Aorta (tissue), 5 donors: ENCODE data around the gene RNFT2. TPM values are rescaled to one million over a fixed set of nuclear protein-coding genes. Genes with fewer than 3 reads are reported as not detected.

Source experiments
- ATAC-seq: fragments of 200-7000 bp; cut with Tn5 transposase; one replicate; pipeline ENCODE4 v1.9.1; 2022; ENCODE audit warnings: moderate library complexity; ENCODE audit not compliant: low FRiP score
- DNase-seq, 2 donors: peaks; one replicate each; pipeline ENCODE4 v3.0.0-alpha.2; 2020
- H3K27ac ChIP-seq, 2 donors: one replicate each; pipeline ENCODE4 v1.5.1; 2013; ENCODE audit warnings: low read length in 2 of 2, mild to moderate bottlenecking in 2 of 2, moderate library complexity in 2 of 2, control low read depth in 1 of 2, inconsistent platforms in 1 of 2, low read depth in 1 of 2
- H3K27me3 ChIP-seq, 2 donors: one replicate each; pipeline ENCODE4 v1.6.1; 2013; ENCODE audit warnings: control low read depth in 1 of 2, low read length in 1 of 2, mild to moderate bottlenecking in 1 of 2, moderate library complexity in 1 of 2; ENCODE audit not compliant: insufficient read depth in 2 of 2, control insufficient read depth in 1 of 2
- H3K36me3 ChIP-seq, 2 donors: one replicate each; pipeline ENCODE4 v1.6.1; 2013; ENCODE audit warnings: control low read depth in 1 of 2, low read length in 1 of 2, mild to moderate bottlenecking in 1 of 2; ENCODE audit not compliant: insufficient read depth in 2 of 2, control insufficient read depth in 1 of 2
- H3K4me1 ChIP-seq, 2 donors: one replicate each; pipeline ENCODE4 v1.6.1; 2013; ENCODE audit warnings: low read length in 2 of 2, control low read depth in 1 of 2, mild to moderate bottlenecking in 1 of 2, moderate library complexity in 1 of 2; ENCODE audit not compliant: insufficient read depth in 2 of 2, control insufficient read depth in 1 of 2
- H3K4me3 ChIP-seq, 2 donors: one replicate each; pipeline ENCODE4 v1.5.1; 2013; ENCODE audit warnings: low read length in 2 of 2, control low read depth in 1 of 2, mild to moderate bottlenecking in 1 of 2
- H3K9me3 ChIP-seq: one replicate; pipeline ENCODE4 v1.6.1; 2013; ENCODE audit warnings: mild to moderate bottlenecking, low read length; ENCODE audit not compliant: control insufficient read depth
- WGBS, 2 donors: extraction: QIAGEN DNeasy Blood & Tissue Kit; methylation state at CpG; one replicate each; pipeline ENCODE4 v1.1.7; 2013; 5-methylcytosine and 5-hydroxymethylcytosine counted together
- intact Hi-C, 2 donors: fragments of 100-400 bp; cut with DNase I; formaldehyde crosslinking; loops; one replicate each; pipeline versions ENCODE4 v1.14.2 to v1.15.0; 2022
- polyA plus RNA-seq, 2 donors: library from polyadenylated mRNA; stranded (reverse); fragments of 200-250 nt; gene quantifications; one replicate each; pipeline ENCODE4 v1.2.3, GENCODE V29; 2013
- total RNA-seq, 2 donors: library from RNA; stranded (reverse); fragmentation: NEBNext Ultra II Directional; extraction: Animal tissue kit (Norgen Biotek cat#: 25700); gene quantifications; one replicate each; pipeline ENCODE4 v1.2.1, GENCODE V29; 2021
- donor health status: healthy with polysubstance abuse.
- donor health status: Bipolar disorder and iron deficiency.
- donor health status: DM: no; HTN: no; CAD: no.
- donor health status: DM: no; HTN: no; CAD: no.
- donor health status: DM: yes; HTN: yes; CAD: no.

RNFT2 gene
- total and polyA plus RNA-seq, 4 donors: 1.6 to 3.1 (median 2.4) TPM

DNA sequence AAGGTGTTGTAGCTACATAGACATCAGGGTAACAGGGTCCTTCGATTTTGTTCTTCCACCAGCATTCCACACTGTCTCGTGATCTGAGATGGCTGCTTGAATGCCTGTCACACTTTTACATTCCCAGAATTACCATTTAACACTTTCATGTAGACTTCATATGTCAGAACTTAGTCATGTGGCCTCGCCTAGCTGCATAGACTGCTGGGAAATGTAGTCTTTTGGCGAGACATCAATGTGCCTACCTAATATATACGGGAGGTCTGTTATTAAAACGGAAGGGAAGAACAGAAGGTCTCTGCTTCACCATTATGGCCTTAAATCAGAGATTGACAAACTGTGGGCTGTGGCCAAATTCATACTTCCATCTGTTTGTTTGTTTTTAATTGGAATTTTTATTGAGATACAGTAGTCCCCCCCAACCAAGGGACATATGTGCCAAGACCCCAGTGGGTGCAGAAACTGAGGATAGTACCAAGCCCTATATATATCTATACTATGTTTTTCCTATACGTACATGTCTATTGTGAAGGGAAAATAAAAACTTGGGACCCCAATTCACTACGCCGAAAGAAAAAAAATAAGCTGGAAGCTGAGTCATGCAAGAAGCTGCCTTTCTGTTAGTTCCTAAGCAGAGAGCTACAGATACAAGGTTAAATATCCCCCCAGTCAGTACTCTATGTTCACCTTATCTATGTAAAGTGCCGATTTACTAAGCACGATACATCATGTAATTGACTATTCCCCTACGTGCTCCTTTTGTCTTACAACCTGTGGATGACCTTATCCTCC, 154.4 kb downstream of the RNFT2 start:
- H3K36me3 ChIP-seq: no peaks in the 10 kb centered on the region
- H3K27me3 ChIP-seq: no peaks in the 10 kb centered on the region
- DNase-seq (no peak), ATAC-seq (no peak)
- peaks cover 2% of the 10 kb centered on the region for H3K9me3 ChIP-seq
- intact Hi-C loops: no loop called here
- no peak overlapping the region for H3K27ac ChIP-seq
- WGBS, 2 donors: 76 to 82% methylated on average over 12 of the region's 12 CpGs
- no peak overlapping the region for H3K4me3 ChIP-seq
- no peaks in the 10 kb centered on the region for H3K4me1 ChIP-seq

DNA sequence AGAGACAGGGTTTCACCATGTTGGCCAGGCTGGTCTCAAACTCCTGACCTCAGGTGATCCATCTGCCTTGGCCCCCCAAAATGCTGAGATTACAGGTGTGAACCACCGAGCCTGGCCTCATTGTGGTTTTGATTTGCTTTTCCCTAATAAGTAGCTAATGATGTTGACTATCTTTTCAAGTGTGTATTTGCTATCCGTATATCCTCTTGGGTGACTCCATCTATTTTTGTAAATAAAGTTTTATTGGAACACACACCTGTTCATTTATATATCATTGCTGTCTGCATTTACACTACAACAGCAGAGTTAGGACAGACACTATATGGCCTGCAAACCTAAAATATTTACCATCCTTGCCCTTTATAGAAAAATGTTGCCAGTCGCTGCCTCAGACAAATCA, 156.8 kb downstream of the RNFT2 start:
- H3K4me3 ChIP-seq: no peak overlapping the region
- H3K27ac ChIP-seq: no peak overlapping the region
- WGBS, 2 donors: 79 to 84% methylated on average over 3 of the region's 3 CpGs
- no peaks in the 10 kb centered on the region for H3K4me1 ChIP-seq
- intact Hi-C loops: no loop called here
- no peaks in the 10 kb centered on the region for H3K36me3 ChIP-seq
- no peak for DNase-seq
- no peak for ATAC-seq
- H3K27me3 ChIP-seq: no peaks in the 10 kb centered on the region
- peaks cover 2% of the 10 kb centered on the region for H3K9me3 ChIP-seq

DNA sequence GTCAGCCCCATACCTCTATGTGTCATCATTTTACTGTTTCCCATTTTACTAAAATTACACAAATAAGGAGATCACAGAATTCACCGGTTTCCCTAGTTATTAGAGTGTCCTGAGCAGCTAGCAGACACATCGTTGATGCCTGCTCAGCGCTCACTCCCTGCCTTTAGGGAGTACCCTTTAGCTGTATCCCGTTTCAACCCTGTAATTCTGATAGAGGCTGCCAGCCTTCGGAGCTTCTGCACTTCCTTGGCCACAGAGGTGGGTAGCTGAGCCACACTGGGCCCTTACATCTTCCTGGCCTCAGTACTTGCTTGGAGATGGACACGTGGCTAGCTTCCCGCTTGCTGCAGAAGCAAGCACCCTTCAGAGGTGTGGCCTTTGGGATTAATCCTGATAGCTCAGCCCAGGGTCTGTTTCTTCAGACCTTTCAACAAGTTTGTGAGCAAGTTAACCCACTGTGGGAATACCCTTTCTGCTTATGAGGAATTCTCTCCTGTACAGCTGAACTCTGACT, 158.4 kb downstream of the RNFT2 start:
- no peak overlapping the region for H3K27ac ChIP-seq
- intact Hi-C loops: no loop called here
- H3K4me1 ChIP-seq: no peaks in the 10 kb centered on the region
- WGBS, 2 donors: 58 to 64% methylated on average over 7 of the region's 7 CpGs
- no peak overlapping the region for H3K4me3 ChIP-seq
- H3K27me3 ChIP-seq: no peaks in the 10 kb centered on the region
- no peak for DNase-seq
- H3K36me3 ChIP-seq: no peaks in the 10 kb centered on the region
- no peaks in the 10 kb centered on the region for H3K9me3 ChIP-seq
- ATAC-seq: no peak

DNA sequence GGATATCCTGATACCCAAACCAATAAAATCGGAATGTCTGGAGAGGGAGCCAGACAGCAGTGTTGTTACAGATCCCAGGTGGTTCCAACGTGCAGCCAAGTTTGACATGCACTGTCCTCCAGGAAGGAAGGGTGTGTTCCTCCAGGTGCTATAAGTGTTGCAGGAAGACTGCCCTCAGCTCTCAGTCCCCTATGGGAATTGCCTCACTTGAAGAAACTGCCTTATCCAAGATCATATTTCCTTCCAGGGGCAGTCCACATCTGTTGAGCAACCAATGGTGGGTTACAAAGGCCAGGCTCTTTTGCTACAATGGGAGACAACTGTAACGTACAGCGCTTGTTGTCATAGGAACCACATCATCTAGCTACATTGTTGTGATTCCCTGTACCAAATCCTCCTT, 159.4 kb downstream of the RNFT2 start:
- no peak overlapping the region for H3K4me3 ChIP-seq
- H3K27me3 ChIP-seq: no peaks in the 10 kb centered on the region
- WGBS, 2 donors: 74 to 86% methylated on average over 4 of the region's 4 CpGs
- no peaks in the 10 kb centered on the region for H3K9me3 ChIP-seq
- H3K36me3 ChIP-seq: no peaks in the 10 kb centered on the region
- no peak overlapping the region for H3K27ac ChIP-seq
- ATAC-seq (no peak), DNase-seq (no peak)
- no peaks in the 10 kb centered on the region for H3K4me1 ChIP-seq
- intact Hi-C loops: no loop called here

DNA sequence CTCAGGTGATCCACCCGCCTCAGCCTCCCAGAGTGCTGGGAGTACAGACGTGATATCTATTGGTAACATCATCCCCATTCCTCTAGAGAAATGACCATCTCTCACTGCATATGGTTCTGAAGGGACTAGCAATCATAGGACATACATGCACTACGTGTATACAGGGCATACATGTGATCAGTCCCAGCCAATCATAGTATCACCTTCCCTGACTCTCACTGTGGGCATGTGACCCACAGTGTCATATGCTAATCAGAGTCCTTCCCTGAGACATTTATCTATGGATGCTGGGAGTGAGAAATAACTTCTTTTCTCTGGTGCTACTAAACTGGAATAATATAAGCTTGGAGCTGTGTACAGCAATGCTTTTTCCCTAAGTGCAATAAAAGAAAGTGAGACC, 160.6 kb downstream of the RNFT2 start:
- H3K27ac ChIP-seq: no peak overlapping the region
- no peaks in the 10 kb centered on the region for H3K36me3 ChIP-seq
- intact Hi-C loops: no loop called here
- DNase-seq (no peak), ATAC-seq (no peak)
- no peaks in the 10 kb centered on the region for H3K27me3 ChIP-seq
- H3K9me3 ChIP-seq: no peaks in the 10 kb centered on the region
- WGBS, 2 donors: 62% methylated on average over 3 of the region's 3 CpGs
- H3K4me3 ChIP-seq: no peak overlapping the region
- no peaks in the 10 kb centered on the region for H3K4me1 ChIP-seq

DNA sequence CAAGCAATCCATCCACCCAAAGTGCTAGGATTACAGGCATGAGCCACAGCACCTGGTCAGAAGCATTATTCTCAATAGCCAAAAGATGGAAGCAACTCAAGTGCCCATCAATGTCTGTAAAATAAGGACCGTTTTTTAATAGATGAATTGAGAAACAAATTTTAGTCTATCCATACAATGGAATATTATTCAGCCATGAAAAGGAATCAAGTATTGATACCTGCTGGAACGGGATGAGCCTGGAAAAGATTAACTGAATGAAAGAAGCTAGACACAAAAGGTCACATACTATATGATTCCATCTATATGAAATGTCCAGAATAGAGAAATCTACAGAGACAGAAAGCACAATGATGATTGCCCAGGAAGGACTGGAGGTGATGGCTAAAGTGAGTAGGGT, 163.5 kb downstream of the RNFT2 start:
- Histone ChIP-seq H3K27me3 (peaks cover 0 to 3% of the 10 kb centered on the region in 2 donors), H3K4me1 (no peaks in the 10 kb centered on the region), H3K4me3 (no peak overlapping the region), H3K27ac (no peak overlapping the region), H3K36me3 (no peaks in the 10 kb centered on the region), H3K9me3 (no peaks in the 10 kb centered on the region)
- intact Hi-C loops: no loop called here
- 85% methylated on average over 2 of the region's 2 CpGs for WGBS, 2 donors
- ATAC-seq (no peak), DNase-seq (no peak)

Other genes starting within 250 kb of the RNFT2 start
- 1 to 10 TPM; 1.0 to 3.1 TPM for gene MAP1LC3B2, start 178.9 kb upstream of the RNFT2 start, total RNA-seq
- gene MAP1LC3B2, start 178.9 kb upstream of the RNFT2 start, polyA plus RNA-seq: 1 to 10 TPM; 2.3 to 3.5 TPM
- 10 to 100 TPM; 16.5 to 18.9 TPM for gene SPRING1, start 246 bp upstream of the RNFT2 start, total RNA-seq
- gene SPRING1, start 246 bp upstream of the RNFT2 start, polyA plus RNA-seq: 10 to 100 TPM; 12.7 to 13.9 TPM
- gene HRK, start 143.1 kb downstream of the RNFT2 start, total RNA-seq: under 1 TPM; 0.06 TPM
- under 1 TPM in 1 of 2 donors, not detected in 1; 0.25 TPM for gene HRK, start 143.1 kb downstream of the RNFT2 start, polyA plus RNA-seq
- 10 to 100 TPM; 13.9 to 18.7 TPM for gene FBXW8, start 172.6 kb downstream of the RNFT2 start, total RNA-seq
- 1 to 10 TPM; 2.3 to 3.2 TPM for gene FBXW8, start 172.6 kb downstream of the RNFT2 start, polyA plus RNA-seq